PC-9 (cell line): ENCODE results near the gene ST6GALNAC6. TPM values are rescaled to one million over a fixed set of nuclear protein-coding genes. Genes with fewer than 3 reads are reported as not detected.

Experiments used
- BruUV-seq: library from RNA; stranded (reverse); fragments of 400-500 nt; replicated peaks from 2 replicates; lab custom pipeline; 2021; lab: Mats Ljungman, UMichigan
- CTCF ChIA-PET: fragments of 300-600 bp; sonication (Branson Sonifier 250); formaldehyde crosslinking; loops from one replicate; lab custom pipeline; 2022; ENCODE audit warnings: antibody characterized with exemption; lab: Charles Lee
- POLR2A ChIA-PET: fragments of 300-600 bp; sonication (Branson Sonifier 250); formaldehyde crosslinking; loops from one replicate; lab custom pipeline; 2022; ENCODE audit warnings: antibody characterized with exemption; ENCODE audit not compliant: unreplicated experiment; lab: Charles Lee
- DNase-seq, 2 experiments: peaks; one replicate each; pipeline versions ENCODE4 v3.0.0 to v3.0.0-alpha.2; 2015 to 2022; ENCODE audit warnings: mixed read lengths in 1 of 2
- H2AFZ ChIP-seq: fragments of 200-600 bp; sonication (generic); 2 replicates; pipeline ENCODE4 v1.8.1; 2017; ENCODE audit warnings: antibody characterized with exemption
- H3F3A ChIP-seq: fragments of 200-600 bp; sonication (generic); 2 replicates; pipeline ENCODE4 v1.8.1; 2017; ENCODE audit warnings: antibody characterized with exemption, mild to moderate bottlenecking, low read depth; ENCODE audit not compliant: insufficient read depth
- H3K27ac ChIP-seq: fragments of 200-600 bp; sonication (generic); 2 replicates; pipeline ENCODE4 v1.6.1; 2016; ENCODE audit warnings: mixed run types
- H3K27me3 ChIP-seq: fragments of 200-600 bp; sonication (generic); 2 replicates; pipeline ENCODE4 v1.6.1; 2016; ENCODE audit warnings: low read depth, mixed run types; ENCODE audit not compliant: insufficient read depth
- H3K36me3 ChIP-seq: fragments of 200-600 bp; sonication (generic); 2 replicates; pipeline ENCODE4 v1.6.1; 2016; ENCODE audit warnings: low read depth, mixed run types
- H3K4me1 ChIP-seq: fragments of 200-600 bp; sonication (generic); replicated peaks from 2 replicates; pipeline ENCODE4 v1.6.1; 2016; ENCODE audit warnings: mixed run types; ENCODE audit not compliant: insufficient read depth
- H3K4me2 ChIP-seq: fragments of 200-600 bp; sonication (generic); 2 replicates; pipeline ENCODE4 v1.6.1; 2017; ENCODE audit warnings: mixed run types
- H3K4me3 ChIP-seq: fragments of 200-600 bp; sonication (generic); 2 replicates; pipeline ENCODE4 v1.6.1; 2016; ENCODE audit warnings: mixed run types
- H3K79me2 ChIP-seq: fragments of 200-600 bp; sonication (generic); 2 replicates; pipeline ENCODE4 v1.6.1; 2017; ENCODE audit warnings: low read depth, mixed run types
- H3K9me2 ChIP-seq: fragments of 200-600 bp; sonication (generic); 2 replicates; pipeline ENCODE4 v1.8.1; 2017; ENCODE audit warnings: mild to moderate bottlenecking; ENCODE audit not compliant: insufficient read depth
- H3K9me3 ChIP-seq: fragments of 200-600 bp; sonication (generic); 2 replicates; pipeline ENCODE4 v1.8.1; 2016; ENCODE audit warnings: low read depth; ENCODE audit not compliant: insufficient read depth
- H4K20me1 ChIP-seq: fragments of 200-600 bp; sonication (generic); 2 replicates; pipeline ENCODE4 v1.8.1; 2017; ENCODE audit not compliant: insufficient read depth
- CTCF ChIP-seq: fragments of 200-600 bp; sonication (generic); conservative IDR thresholded peaks from 2 replicates; pipeline ENCODE4 v1.6.1; 2017; ENCODE audit warnings: mixed run types, antibody characterized with exemption, mild to moderate bottlenecking, moderate library complexity
- EZH2 ChIP-seq: fragments of 200-600 bp; sonication (generic); IDR thresholded peaks from 2 replicates; pipeline ENCODE4 v1.8.0; 2017; ENCODE audit warnings: antibody characterized with exemption, low read depth
- intact Hi-C: fragments of 100-400 bp; cut with micrococcal nuclease; formaldehyde crosslinking; loops from one replicate; pipeline ENCODE4 v1.10.0; 2022; ENCODE audit not compliant: unreplicated experiment
- total RNA-seq: library from RNA; stranded (reverse); gene quantifications from 2 replicates; pipeline ENCODE4 v1.2.3, GENCODE V29; 2021

ST6GALNAC6 gene
- total RNA-seq, 1 experiment from 2014 or later = 23.3 TPM

- Histone ChIP-seq H3K4me3 (no peak overlapping the region), H3K4me1 (peaks cover 14% of the 10 kb centered on the region), H3K4me2 (no peak overlapping the region), H3K27ac (no peak overlapping the region), H3K79me2 (no peaks in the 10 kb centered on the region), H3K9me3 (no peaks in the 10 kb centered on the region), H4K20me1 (no peaks in the 10 kb centered on the region), H3K9me2 (no peaks in the 10 kb centered on the region), H3K27me3 (no peaks in the 10 kb centered on the region), H3K36me3 (no peaks in the 10 kb centered on the region), H3F3A (peaks cover 5% of the 10 kb centered on the region; the same call in 1 of the 2 replicates), H2AFZ (no peak overlapping the region)
- CTCF ChIA-PET = interaction anchor here (0.6 kb wide), 1 partner anchor 23 kb away, joined by 3 read pairs; no protein-coding TSS in a partner anchor
- BruUV-seq = no TSS peak
- intact Hi-C loops = no loop called here
- DNase-seq = no peak
- TF ChIP-seq EZH2 = no peak
- no peak for TF ChIP-seq CTCF
- POLR2A ChIA-PET = no interaction called here
Measured at GRCh38 chr9:127858041-127858512, 41.3 kb downstream of the ST6GALNAC6 start.

GRCh38 chr9:127857278-127857677 is 42.1 kb downstream of the ST6GALNAC6 start:
- no peaks in the 10 kb centered on the region for H3K27me3 ChIP-seq
- H3K4me2 ChIP-seq = no peak overlapping the region
- H3K4me3 ChIP-seq = no peak overlapping the region
- H3K36me3 ChIP-seq = no peaks in the 10 kb centered on the region
- no peaks in the 10 kb centered on the region for H3K9me3 ChIP-seq
- BruUV-seq = no TSS peak
- no peak for DNase-seq
- peaks cover 5% of the 10 kb centered on the region; the same call in 1 of the 2 replicates for H3F3A ChIP-seq
- intact Hi-C loops = no loop called here
- no peaks in the 10 kb centered on the region for H4K20me1 ChIP-seq
- no peak overlapping the region for H2AFZ ChIP-seq
- ChIA-PET CTCF (no interaction called here), POLR2A (no interaction called here)
- no peaks in the 10 kb centered on the region for H3K9me2 ChIP-seq
- TF ChIP-seq EZH2 (no peak), CTCF (no peak)
- no peaks in the 10 kb centered on the region for H3K79me2 ChIP-seq
- peaks cover 16% of the 10 kb centered on the region for H3K4me1 ChIP-seq
- H3K27ac ChIP-seq = no peak overlapping the region

GRCh38 chr9:127856729-127857116 is 42.7 kb downstream of the ST6GALNAC6 start:
- TF ChIP-seq EZH2 (no peak), CTCF (no peak)
- Histone ChIP-seq H3K9me3 (no peaks in the 10 kb centered on the region), H3K27ac (no peak overlapping the region), H3K36me3 (no peaks in the 10 kb centered on the region), H3K4me1 (peaks cover 16% of the 10 kb centered on the region), H3F3A (peaks cover 5% of the 10 kb centered on the region; the same call in 1 of the 2 replicates), H2AFZ (no peak overlapping the region), H3K79me2 (no peaks in the 10 kb centered on the region), H3K4me3 (no peak overlapping the region), H4K20me1 (no peaks in the 10 kb centered on the region), H3K27me3 (no peaks in the 10 kb centered on the region), H3K9me2 (no peaks in the 10 kb centered on the region), H3K4me2 (no peak overlapping the region)
- ChIA-PET POLR2A (no interaction called here), CTCF (no interaction called here)
- intact Hi-C loops = no loop called here
- no peak for DNase-seq
- BruUV-seq = no TSS peak
